ENCODE measurements around the gene MRPS6.

MRPS6 gene

GRCh38 chr21:34189506-34189905 lies 116.1 kb downstream of the MRPS6 start:
- TF ChIP-seq, protein P1, sequence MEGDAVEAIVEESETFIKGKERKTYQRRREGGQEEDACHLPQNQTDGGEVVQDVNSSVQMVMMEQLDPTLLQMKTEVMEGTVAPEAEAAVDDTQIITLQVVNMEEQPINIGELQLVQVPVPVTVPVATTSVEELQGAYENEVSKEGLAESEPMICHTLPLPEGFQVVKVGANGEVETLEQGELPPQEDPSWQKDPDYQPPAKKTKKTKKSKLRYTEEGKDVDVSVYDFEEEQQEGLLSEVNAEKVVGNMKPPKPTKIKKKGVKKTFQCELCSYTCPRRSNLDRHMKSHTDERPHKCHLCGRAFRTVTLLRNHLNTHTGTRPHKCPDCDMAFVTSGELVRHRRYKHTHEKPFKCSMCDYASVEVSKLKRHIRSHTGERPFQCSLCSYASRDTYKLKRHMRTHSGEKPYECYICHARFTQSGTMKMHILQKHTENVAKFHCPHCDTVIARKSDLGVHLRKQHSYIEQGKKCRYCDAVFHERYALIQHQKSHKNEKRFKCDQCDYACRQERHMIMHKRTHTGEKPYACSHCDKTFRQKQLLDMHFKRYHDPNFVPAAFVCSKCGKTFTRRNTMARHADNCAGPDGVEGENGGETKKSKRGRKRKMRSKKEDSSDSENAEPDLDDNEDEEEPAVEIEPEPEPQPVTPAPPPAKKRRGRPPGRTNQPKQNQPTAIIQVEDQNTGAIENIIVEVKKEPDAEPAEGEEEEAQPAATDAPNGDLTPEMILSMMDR (IDR thresholded peaks at IDR 0.05), result no peak

DNA sequence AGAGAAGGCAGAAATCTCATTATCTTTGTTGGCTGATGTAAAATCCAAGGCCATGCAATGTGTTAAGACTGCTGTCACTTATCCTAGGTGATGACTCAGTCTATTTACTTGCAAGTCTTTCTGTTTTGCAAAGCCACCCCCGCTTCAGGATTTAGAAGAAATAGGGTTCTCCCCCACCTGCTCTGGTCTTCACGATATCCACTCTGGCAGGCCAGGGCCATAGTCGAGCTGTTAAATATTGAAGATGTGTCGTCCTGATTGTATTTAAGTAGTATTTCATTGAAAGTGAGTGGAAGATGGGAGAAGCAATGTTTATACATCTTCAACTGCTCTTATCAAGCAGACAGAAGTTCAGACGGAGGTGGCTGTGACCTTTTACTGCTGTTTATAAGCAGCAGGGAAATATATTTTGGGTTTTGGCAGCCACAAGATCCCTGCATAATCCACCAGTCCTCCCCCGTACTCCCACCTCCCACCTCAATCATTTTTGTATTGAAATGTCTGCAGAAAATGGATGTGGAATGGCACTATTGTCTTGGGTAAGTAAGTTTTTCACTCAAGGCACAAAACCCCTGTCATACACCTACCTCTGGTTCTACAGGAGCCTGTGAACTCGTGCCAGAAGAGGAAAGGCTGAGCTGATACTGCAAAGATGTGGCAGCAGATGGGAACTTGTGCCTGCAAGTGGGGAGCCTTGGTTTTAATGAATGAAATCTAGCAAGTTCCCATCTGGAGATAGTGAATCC lies 117.4 kb downstream of the MRPS6 start:
- TF ChIP-seq, protein P1 (IDR thresholded peaks at IDR 0.05), result no peak

DNA sequence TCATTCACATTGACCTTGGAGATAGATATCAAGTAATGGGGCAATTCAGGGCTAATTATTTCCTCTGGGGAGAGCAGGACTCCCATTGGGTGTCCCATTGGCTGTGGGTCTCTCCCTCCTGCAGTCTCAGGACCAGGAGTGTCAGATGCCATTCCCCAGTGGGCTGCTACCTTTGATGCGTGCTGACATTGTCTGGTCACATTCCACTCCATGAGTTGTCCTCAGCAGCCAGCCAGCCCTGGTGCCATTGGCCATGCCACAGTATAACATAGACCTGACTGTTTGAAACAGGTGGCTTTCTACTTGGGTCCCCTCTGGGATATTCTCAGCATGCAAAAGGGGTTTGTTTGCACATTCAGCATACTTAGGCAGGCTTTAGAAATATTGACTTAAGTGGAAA lies 118.5 kb downstream of the MRPS6 start:
- TF ChIP-seq, protein P1 (IDR thresholded peaks at IDR 0.05), result no peak
